Spleen (tissue), 11 donors: ENCODE results near the gene SRGAP3. TPM values are rescaled to one million over a fixed set of nuclear protein-coding genes. Genes with fewer than 3 reads are reported as not detected.

ENCODE experiments used
- DNase-seq: peaks from one replicate; pipeline ENCODE4 v3.0.0-alpha.2; 2020
- H3K27ac ChIP-seq, 8 donors: fragments of 200-600 bp; sonication (generic) in 7 of 8; 1 replicate in 4 of 8; 2 replicates in 4 of 8; pipeline versions ENCODE4 v1.5.0 to v1.8.0; 2016 to 2021; ENCODE audit warnings: inconsistent platforms in 4 of 8, mild to moderate bottlenecking in 4 of 8, moderate library complexity in 1 of 8
- H3K27me3 ChIP-seq, 7 donors: fragments of 200-600 bp; sonication (generic) in 6 of 7; replicated peaks in 1 of 7; 1 replicate in 4 of 7; 2 replicates in 3 of 7; pipeline versions ENCODE4 v1.5.0 to v1.8.0; 2016 to 2021; ENCODE audit warnings: inconsistent platforms in 3 of 7, mild to moderate bottlenecking in 1 of 7
- H3K36me3 ChIP-seq, 6 donors: fragments of 200-600 bp; sonication (generic) in 5 of 6; 1 replicate in 4 of 6; 2 replicates in 2 of 6; pipeline versions ENCODE4 v1.5.0 to v1.8.0; 2016 to 2021; ENCODE audit warnings: inconsistent platforms in 2 of 6
- H3K4me1 ChIP-seq, 6 donors: fragments of 200-600 bp; sonication (generic) in 5 of 6; 1 replicate in 3 of 6; 2 replicates in 3 of 6; pipeline versions ENCODE4 v1.5.0 to v1.8.0; 2016 to 2021; ENCODE audit warnings: inconsistent platforms in 3 of 6
- H3K4me3 ChIP-seq, 8 donors: fragments of 200-600 bp; sonication (generic) in 7 of 8; 1 replicate in 4 of 8; 2 replicates in 4 of 8; pipeline versions ENCODE4 v1.5.0 to v1.8.0; 2016 to 2021; ENCODE audit warnings: inconsistent platforms in 4 of 8, mild to moderate bottlenecking in 4 of 8, moderate library complexity in 2 of 8
- H3K9me3 ChIP-seq, 8 donors: fragments of 200-600 bp; sonication (generic) in 7 of 8; 1 replicate in 4 of 8; 2 replicates in 4 of 8; pipeline versions ENCODE4 v1.5.0 to v1.8.0; 2016 to 2021; ENCODE audit warnings: inconsistent platforms in 4 of 8
- CTCF ChIP-seq, 11 experiments: fragments of 200-600 bp in 7 of 11; fragments of 450-650 bp in 4 of 11; sonication (generic) in 4 of 11; IDR thresholded peaks in 8 of 11; conservative IDR thresholded peaks in 3 of 11; 1 replicate in 7 of 11; 2 replicates in 4 of 11; pipeline versions ENCODE4 v1.4.0 to v1.8.0; 2016 to 2021; ENCODE audit warnings: antibody characterized with exemption in 11 of 11, inconsistent platforms in 4 of 11, mild to moderate bottlenecking in 1 of 11
- POLR2A ChIP-seq, 3 donors: fragments of 450-650 bp; IDR thresholded peaks; one replicate each; pipeline ENCODE4 v1.5.1; 2017; ENCODE audit warnings: antibody characterized with exemption in 3 of 3, mild to moderate bottlenecking in 1 of 3
- POLR2AphosphoS5 ChIP-seq, 3 donors: sonication (generic); formaldehyde crosslinking; IDR thresholded peaks; one replicate each; pipeline ENCODE4 v1.5.1; 2017; ENCODE audit warnings: antibody characterized with exemption in 3 of 3
- WGBS, 5 donors: extraction: QIAGEN DNeasy Blood & Tissue Kit in 3 of 5; methylation state at CpG; one replicate each; pipeline versions ENCODE4 v1.1.5 to v1.1.7; 2013 to 2018; 5-methylcytosine and 5-hydroxymethylcytosine counted together
- intact Hi-C: fragments of 100-400 bp; cut with DNase I; formaldehyde crosslinking; loops from one replicate; pipeline ENCODE4 v1.15.0; 2023; ENCODE audit warnings: low total_unique reads
- polyA plus RNA-seq, 3 donors: library from polyadenylated mRNA; stranded (reverse); fragments of 200-250 nt; gene quantifications; one replicate each; pipeline ENCODE4 v1.2.1, GENCODE V29; 2013
- total RNA-seq, 7 donors: library from RNA; depleted of rRNA in 3 of 7; stranded (reverse); fragments of >200 nt in 3 of 7; fragmentation: NEBNext Ultra II Directional in 4 of 7; extraction: Animal tissue kit (Norgen Biotek cat#: 25700) in 4 of 7; gene quantifications; one replicate each; pipeline versions ENCODE4 v1.1.0 to v1.2.1, GENCODE V29; 2016 to 2021
- donor health status: healthy with polysubstance abuse.
- donor health status: DM: no; HTN: no; CAD: no; lungs with moderate emphysema.
- donor health status: DM: no; HTN: no; CAD: no.
- donor health status: Bipolar disorder and iron deficiency.
- donor health status: healthy.
- donor health status: DM: no; HTN: no; CAD: no.
- donor health status: DM: yes; HTN: yes; CAD: no.

The SRGAP3 gene
- total and polyA plus RNA-seq, 10 donors: 0.54 to 10.3 (median 6.4) TPM

GRCh38 chr3:9276761-9277370 lies 27.4 kb upstream of the SRGAP3 start:
- Histone ChIP-seq H3K4me1 (no peaks in the 10 kb centered on the region), H3K4me3 (no peak overlapping the region), H3K27ac (no peak overlapping the region), H3K9me3 (peaks cover 0 to 13% (median 3%) of the 10 kb centered on the region in 8 donors), H3K36me3 (no peaks in the 10 kb centered on the region), H3K27me3 (no peaks in the 10 kb centered on the region)
- intact Hi-C loops: no loop called here
- TF ChIP-seq CTCF (IDR thresholded peaks at IDR 0.05 in 8 of 11, conservative IDR thresholded peaks at IDR 0.05 in 3 of 11) (no peak), POLR2A (IDR thresholded peaks at IDR 0.05) (no peak), POLR2AphosphoS5 (IDR thresholded peaks at IDR 0.05) (no peak)
- DNase-seq: no peak
- WGBS, 5 donors: 70 to 91% (median 82%) methylated on average over 6 of the region's 6 CpGs

- Histone ChIP-seq H3K27ac (no peak overlapping the region), H3K9me3 (peaks cover 0 to 13% (median 3%) of the 10 kb centered on the region in 8 donors), H3K27me3 (no peaks in the 10 kb centered on the region), H3K4me1 (no peaks in the 10 kb centered on the region), H3K36me3 (no peaks in the 10 kb centered on the region), H3K4me3 (no peak overlapping the region)
- no peak for TF ChIP-seq CTCF (IDR thresholded peaks at IDR 0.05 in 8 of 11, conservative IDR thresholded peaks at IDR 0.05 in 3 of 11)
- no peak for TF ChIP-seq POLR2A (IDR thresholded peaks at IDR 0.05)
- no peak for TF ChIP-seq POLR2AphosphoS5 (IDR thresholded peaks at IDR 0.05)
- intact Hi-C loops: no loop called here
- 61 to 82% (median 66%) methylated on average over 6 of the region's 6 CpGs for WGBS, 5 donors
- no peak for DNase-seq
Observed at GRCh38 chr3:9271903-9272302, 22.5 kb upstream of the SRGAP3 start.

- TF ChIP-seq POLR2A (IDR thresholded peaks at IDR 0.05) (no peak), CTCF (IDR thresholded peaks at IDR 0.05 in 8 of 11, conservative IDR thresholded peaks at IDR 0.05 in 3 of 11) (no peak), POLR2AphosphoS5 (IDR thresholded peaks at IDR 0.05) (no peak)
- H3K4me1 ChIP-seq: no peaks in the 10 kb centered on the region
- no peak overlapping the region for H3K27ac ChIP-seq
- WGBS, 5 donors: 82 to 92% (median 83%) methylated on average over 4 of the region's 4 CpGs
- no peaks in the 10 kb centered on the region for H3K27me3 ChIP-seq
- H3K4me3 ChIP-seq: no peak overlapping the region
- H3K9me3 ChIP-seq: peaks cover 0 to 13% (median 3%) of the 10 kb centered on the region in 8 donors
- intact Hi-C loops: no loop called here
- DNase-seq: no peak
- no peaks in the 10 kb centered on the region for H3K36me3 ChIP-seq
Observed at GRCh38 chr3:9270704-9271103, 21.3 kb upstream of the SRGAP3 start.

GRCh38 chr3:9266716-9267115 lies 17.3 kb upstream of the SRGAP3 start:
- WGBS, 5 donors: 91 to 96% (median 95%) methylated on average over 3 of the region's 3 CpGs
- no peaks in the 10 kb centered on the region for H3K9me3 ChIP-seq
- no peak overlapping the region for H3K27ac ChIP-seq
- H3K27me3 ChIP-seq: no peaks in the 10 kb centered on the region
- H3K4me3 ChIP-seq: no peak overlapping the region
- TF ChIP-seq POLR2AphosphoS5 (IDR thresholded peaks at IDR 0.05): no peak
- no peak for TF ChIP-seq POLR2A (IDR thresholded peaks at IDR 0.05)
- TF ChIP-seq CTCF (IDR thresholded peaks at IDR 0.05 in 8 of 11, conservative IDR thresholded peaks at IDR 0.05 in 3 of 11): no peak
- no peak for DNase-seq
- no peaks in the 10 kb centered on the region for H3K4me1 ChIP-seq
- intact Hi-C loops: no loop called here
- H3K36me3 ChIP-seq: no peaks in the 10 kb centered on the region
